B cell (primary cell): Measurements from ENCODE around the gene CDKAL1. TPM values are rescaled to one million over a fixed set of nuclear protein-coding genes. Genes with fewer than 3 reads are reported as not detected.

ENCODE experiments used
- ATAC-seq: fragments of 200-7000 bp; cut with Tn5 transposase; one replicate; pipeline ENCODE4 v1.10.0; 2021; ENCODE audit warnings: low read depth, mild to moderate bottlenecking, moderate number of reproducible peaks, moderate library complexity
- CTCF ChIA-PET: fragments of 350-600 bp; sonication (Branson Sonifier 250); formaldehyde crosslinking; loops from one replicate; lab custom pipeline; 2021; ENCODE audit warnings: antibody characterized with exemption, inconsistent platforms; lab: Charles Lee
- POLR2A ChIA-PET: fragments of 350-600 bp; sonication (Branson Sonifier 250); formaldehyde crosslinking; loops from one replicate; lab custom pipeline; 2021; ENCODE audit warnings: antibody characterized with exemption; lab: Charles Lee
- DNase-seq: peaks from one replicate; pipeline ENCODE4 v3.0.0; 2013
- H2AFZ ChIP-seq: 2 replicates; pipeline ENCODE4 v1.6.1; 2012; ENCODE audit warnings: mild to moderate bottlenecking, low read depth, low read length; ENCODE audit not compliant: insufficient read depth, poor library complexity, severe bottlenecking
- H3K27ac ChIP-seq, 2 donors: 1 replicate in 1 of 2; 2 replicates in 1 of 2; pipeline ENCODE4 v1.5.1; 2012 to 2013; ENCODE audit warnings: low read length in 2 of 2, mild to moderate bottlenecking in 2 of 2, moderate library complexity in 1 of 2
- H3K27me3 ChIP-seq, 4 experiments: fragments of 200-600 bp in 1 of 4; sonication (generic) in 1 of 4; replicated peaks in 1 of 4; 1 replicate in 2 of 4; 2 replicates in 2 of 4; pipeline versions ENCODE4 v1.6.1 to v1.7.0; 2013 to 2016; ENCODE audit warnings: low read length in 3 of 4, mild to moderate bottlenecking in 2 of 4, mixed read lengths in 1 of 4, moderate library complexity in 1 of 4; ENCODE audit not compliant: insufficient read depth in 4 of 4, control insufficient read depth in 3 of 4; ENCODE audit errors: control extremely low read depth in 1 of 4
- H3K36me3 ChIP-seq, 2 experiments: replicated peaks in 1 of 2; 1 replicate in 1 of 2; 2 replicates in 1 of 2; pipeline versions ENCODE4 v1.6.1 to v1.7.1; 2013; ENCODE audit warnings: low read length in 1 of 2; ENCODE audit not compliant: insufficient read depth in 2 of 2, control insufficient read depth in 1 of 2; ENCODE audit errors: control extremely low read depth in 1 of 2, extremely low read depth in 1 of 2
- H3K4me1 ChIP-seq, 2 donors: fragments of 200-600 bp in 1 of 2; sonication (generic) in 1 of 2; 1 replicate in 1 of 2; 2 replicates in 1 of 2; pipeline versions ENCODE4 v1.5.1 to v1.6.1; 2013 to 2017; ENCODE audit warnings: low read length in 2 of 2; ENCODE audit not compliant: control insufficient read depth in 2 of 2, insufficient read depth in 2 of 2
- H3K4me2 ChIP-seq: replicated peaks from 2 replicates; pipeline ENCODE3; 2012; ENCODE audit warnings: mild to moderate bottlenecking, low read depth, low read length; ENCODE audit not compliant: poor library complexity, severe bottlenecking
- H3K4me3 ChIP-seq, 5 experiments: fragments of 200-600 bp in 1 of 5; sonication (generic) in 1 of 5; 1 replicate in 3 of 5; 2 replicates in 2 of 5; pipeline versions ENCODE4 v1.5.1 to v1.7.0; 2011 to 2016; ENCODE audit warnings: low read length in 4 of 5, mild to moderate bottlenecking in 4 of 5, low read depth in 2 of 5, control low read depth in 1 of 5, moderate library complexity in 1 of 5; ENCODE audit not compliant: insufficient read depth in 1 of 5; ENCODE audit errors: control extremely low read depth in 1 of 5, extremely low read depth in 1 of 5
- H3K79me2 ChIP-seq: fragments of 200-600 bp; sonication (generic); one replicate; pipeline ENCODE4 v1.6.0; 2016; ENCODE audit warnings: low read length; ENCODE audit not compliant: control insufficient read depth, insufficient read depth
- H3K9ac ChIP-seq: fragments of 200-600 bp; sonication (generic); 2 replicates; pipeline ENCODE4 v1.6.1; 2017; ENCODE audit warnings: mild to moderate bottlenecking, low read length, moderate library complexity
- H3K9me3 ChIP-seq, 3 donors: one replicate each; pipeline versions ENCODE4 v1.6.1 to v1.7.1; 2013; ENCODE audit warnings: low read length in 2 of 3; ENCODE audit not compliant: control insufficient read depth in 2 of 3, insufficient read depth in 1 of 3; ENCODE audit errors: control extremely low read depth in 1 of 3
- H4K20me1 ChIP-seq: 2 replicates; pipeline ENCODE4 v1.6.0; 2012; ENCODE audit warnings: mild to moderate bottlenecking, low read length; ENCODE audit not compliant: insufficient read depth, control insufficient read depth, poor library complexity, severe bottlenecking
- H3K27ac Mint-ChIP-seq: one replicate; pipeline ENCODE4 v1.8.0; 2021; ENCODE audit warnings: mixed read lengths
- H3K27me3 Mint-ChIP-seq: one replicate; pipeline ENCODE4 v1.8.0; 2021; ENCODE audit warnings: mixed read lengths
- H3K4me1 Mint-ChIP-seq: one replicate; pipeline ENCODE4 v1.8.0; 2021; ENCODE audit warnings: mixed read lengths
- H3K4me3 Mint-ChIP-seq: one replicate; pipeline ENCODE4 v1.8.0; 2021; ENCODE audit warnings: mixed read lengths
- H3K9me3 Mint-ChIP-seq: one replicate; pipeline ENCODE4 v1.8.0; 2022; ENCODE audit warnings: mixed read lengths; ENCODE audit not compliant: insufficient read depth
- EZH2 ChIP-seq: IDR thresholded peaks from 2 replicates; pipeline ENCODE4 v1.6.1; 2012; ENCODE audit warnings: borderline replicate concordance, low read depth, mild to moderate bottlenecking, moderate library complexity, low read length; ENCODE audit not compliant: insufficient read depth, poor library complexity, severe bottlenecking
- WGBS: methylation state at CpG from one replicate; pipeline ENCODE4 v1.1.5; 2013; ENCODE audit warnings: missing lambda C conversion rate; ENCODE audit not compliant: insufficient coverage; 5-methylcytosine and 5-hydroxymethylcytosine counted together
- intact Hi-C: fragments of 100-400 bp; cut with micrococcal nuclease; formaldehyde crosslinking; loops from one replicate; pipeline ENCODE4 v1.10.0; 2022
- polyA plus RNA-seq: library from polyadenylated mRNA; depleted of rRNA; stranded (reverse); fragments of >200 nt; gene quantifications from 2 replicates; pipeline ENCODE4 v1.2.3, GENCODE V29; 2012
- total RNA-seq, 2 donors: library from RNA; stranded (reverse); fragments of 120-200 nt in 1 of 2; gene quantifications; 1 replicate in 1 of 2; 2 replicates in 1 of 2; pipeline versions ENCODE4 v1.2.3 to v1.2.4, GENCODE V29; 2013 to 2022
- TF ChIP-seq, protein P1 (sequence below): fragments of 200-600 bp; IDR thresholded peaks from one replicate; pipeline ENCODE4 v1.8.0; 2022; ENCODE audit warnings: antibody characterized with exemption, mild to moderate bottlenecking

The CDKAL1 gene
- total and polyA plus RNA-seq, 2 donors (not counting 1 experiment from before 2014, with no cell fraction given): 6.1 to 33.3 TPM

GRCh38 chr6:20652299-20653084 lies 118.2 kb downstream of the CDKAL1 start:
- no peak overlapping the region for H3K4me2 ChIP-seq

DNA sequence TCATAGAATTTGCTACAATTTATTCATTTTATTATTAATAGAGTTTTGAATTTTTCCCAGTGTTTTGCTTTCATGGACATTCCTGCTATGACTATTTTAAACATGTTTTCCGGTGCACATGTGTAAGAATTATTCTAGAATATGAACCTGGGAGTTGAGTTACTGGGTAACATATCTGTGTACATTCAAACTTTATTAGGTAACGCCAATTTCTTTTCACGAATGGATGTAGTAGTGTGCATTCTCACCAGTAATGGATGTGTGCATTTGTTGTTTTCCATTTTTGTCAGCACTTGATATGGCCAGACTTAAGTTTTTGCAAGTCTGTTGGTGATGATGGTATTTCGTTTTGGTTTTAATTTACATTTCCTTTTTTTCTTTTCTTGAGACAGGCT lies 118.8 kb downstream of the CDKAL1 start:
- Histone ChIP-seq H3K4me3 (no peak overlapping the region), H3K27me3 (no peaks in the 10 kb centered on the region), H3K36me3 (peaks cover 0 to 3% of the 10 kb centered on the region in 2 experiments), H3K79me2 (peaks cover 19% of the 10 kb centered on the region), H3K27ac (no peak overlapping the region), H3K4me1 (no peaks in the 10 kb centered on the region), H3K9ac (no peak overlapping the region), H4K20me1 (peaks cover 12% of the 10 kb centered on the region), H2AFZ (no peak overlapping the region), H3K9me3 (no peaks in the 10 kb centered on the region), H3K4me2 (no peak overlapping the region)
- TF ChIP-seq, protein P1, sequence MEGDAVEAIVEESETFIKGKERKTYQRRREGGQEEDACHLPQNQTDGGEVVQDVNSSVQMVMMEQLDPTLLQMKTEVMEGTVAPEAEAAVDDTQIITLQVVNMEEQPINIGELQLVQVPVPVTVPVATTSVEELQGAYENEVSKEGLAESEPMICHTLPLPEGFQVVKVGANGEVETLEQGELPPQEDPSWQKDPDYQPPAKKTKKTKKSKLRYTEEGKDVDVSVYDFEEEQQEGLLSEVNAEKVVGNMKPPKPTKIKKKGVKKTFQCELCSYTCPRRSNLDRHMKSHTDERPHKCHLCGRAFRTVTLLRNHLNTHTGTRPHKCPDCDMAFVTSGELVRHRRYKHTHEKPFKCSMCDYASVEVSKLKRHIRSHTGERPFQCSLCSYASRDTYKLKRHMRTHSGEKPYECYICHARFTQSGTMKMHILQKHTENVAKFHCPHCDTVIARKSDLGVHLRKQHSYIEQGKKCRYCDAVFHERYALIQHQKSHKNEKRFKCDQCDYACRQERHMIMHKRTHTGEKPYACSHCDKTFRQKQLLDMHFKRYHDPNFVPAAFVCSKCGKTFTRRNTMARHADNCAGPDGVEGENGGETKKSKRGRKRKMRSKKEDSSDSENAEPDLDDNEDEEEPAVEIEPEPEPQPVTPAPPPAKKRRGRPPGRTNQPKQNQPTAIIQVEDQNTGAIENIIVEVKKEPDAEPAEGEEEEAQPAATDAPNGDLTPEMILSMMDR: no peak
- TF ChIP-seq EZH2: no peak
- no peak overlapping the region for H3K4me3 Mint-ChIP-seq
- peaks cover 5% of the 10 kb centered on the region for H3K4me1 Mint-ChIP-seq
- DNase-seq: no peak
- no peaks in the 10 kb centered on the region for H3K27me3 Mint-ChIP-seq
- 100% methylated on average over 2 of the region's 4 CpGs for WGBS
- H3K27ac Mint-ChIP-seq: no peak overlapping the region
- ATAC-seq: no peak
- intact Hi-C loops: no loop called here
- CTCF ChIA-PET: no interaction called here
- peaks cover 6% of the 10 kb centered on the region for H3K9me3 Mint-ChIP-seq
- POLR2A ChIA-PET: no interaction called here

More at GRCh38 chr6:20652299-20653084, 118.2 kb downstream of the CDKAL1 start:
- Mint-ChIP-seq H3K27ac (no peak overlapping the region), H3K27me3 (no peaks in the 10 kb centered on the region), H3K4me1 (peaks cover 4% of the 10 kb centered on the region), H3K9me3 (peaks cover 6% of the 10 kb centered on the region), H3K4me3 (no peak overlapping the region)
- POLR2A ChIA-PET: no interaction called here
- H3K27ac ChIP-seq: no peak overlapping the region
- peaks cover 19% of the 10 kb centered on the region for H3K79me2 ChIP-seq
- ATAC-seq (no peak), DNase-seq (no peak)
- no peak overlapping the region for H2AFZ ChIP-seq
- CTCF ChIA-PET: no interaction called here
- H4K20me1 ChIP-seq: peaks cover 12% of the 10 kb centered on the region
- WGBS: 100% methylated on average over 1 of the region's 8 CpGs
- H3K36me3 ChIP-seq: peaks cover 0 to 3% of the 10 kb centered on the region in 2 experiments
- H3K9ac ChIP-seq: no peak overlapping the region
- H3K9me3 ChIP-seq: no peaks in the 10 kb centered on the region
- intact Hi-C loops: no loop called here
- H3K27me3 ChIP-seq: no peaks in the 10 kb centered on the region
- H3K4me1 ChIP-seq: no peaks in the 10 kb centered on the region
- TF ChIP-seq EZH2: no peak
- TF ChIP-seq, protein P1: no peak
- no peak overlapping the region for H3K4me3 ChIP-seq
